ENCODE results near the gene LRRC61. TPM values are rescaled to one million over a fixed set of nuclear protein-coding genes. Genes with fewer than 3 reads are reported as not detected.
A peak's percentile ranks its signal among the peaks of the same experiment; 100 is the strongest.

LRRC61 gene
- total RNA-seq, 1 experiment from 2014 or later, result 48.1 TPM

- BruUV-seq (replicated peaks), result no TSS peak
- H3K27me3 ChIP-seq (replicated peaks; ENCODE audit: insufficient read depth, low read depth, low read length, poor library complexity), result no peaks in the 10 kb centered on the region
- intact Hi-C loops (cut with micrococcal nuclease; ENCODE audit: unreplicated experiment), result no loop called here
- no peak overlapping the region for H3K4me3 ChIP-seq (ENCODE audit: low read depth, low read length, poor library complexity, severe bottlenecking)
- CTCF ChIA-PET, result no interaction called here
- TF ChIP-seq CTCF (conservative IDR thresholded peaks at IDR 0.05; ENCODE audit: low read depth, low read length), result no peak
- TF ChIP-seq EZH2 (IDR thresholded peaks at IDR 0.05; ENCODE audit: borderline replicate concordance, low read depth, low read length, poor library complexity, severe bottlenecking), result no peak
- H3K9me3 ChIP-seq (ENCODE audit: low read depth, low read length, poor library complexity, severe bottlenecking), result no peaks in the 10 kb centered on the region
- DNase-seq (ENCODE audit: low spot score), result peak; percentile 86
- H3K4me1 ChIP-seq (ENCODE audit: insufficient read depth, low read length, poor library complexity, severe bottlenecking), result peaks cover 21% of the 10 kb centered on the region
- H3K27ac ChIP-seq (ENCODE audit: low read depth, low read length, poor library complexity, severe bottlenecking), result no peak overlapping the region
- no peaks in the 10 kb centered on the region for H3K36me3 ChIP-seq (ENCODE audit: insufficient read depth, low read length, poor library complexity, severe bottlenecking)
- POLR2A ChIA-PET (ENCODE audit: low non-redundant PET), result interaction anchor here (0.6 kb wide), 1 partner anchor 60 kb away, joined by 3 read pairs; no protein-coding TSS in a partner anchor
These were observed 5.3 kb upstream of the LRRC61 start for GRCh38 chr7:150317748-150318444.

- ChIA-PET CTCF (interaction anchor here (0.6 kb wide), 1 partner anchor 33 kb away, joined by 8 read pairs; no protein-coding TSS in a partner anchor), POLR2A (ENCODE audit: low non-redundant PET) (no interaction called here)
- DNase-seq (ENCODE audit: low spot score), result no peak
- BruUV-seq (replicated peaks), result no TSS peak
- TF ChIP-seq EZH2 (IDR thresholded peaks at IDR 0.05; ENCODE audit: borderline replicate concordance, low read depth, low read length, poor library complexity, severe bottlenecking) (no peak), CTCF (conservative IDR thresholded peaks at IDR 0.05; ENCODE audit: low read depth, low read length) (no peak)
- H3K27me3 ChIP-seq (replicated peaks; ENCODE audit: insufficient read depth, low read depth, low read length, poor library complexity), result no peaks in the 10 kb centered on the region
- peak overlapping the region; percentile 91 for H3K27ac ChIP-seq (ENCODE audit: low read depth, low read length, poor library complexity, severe bottlenecking)
- H3K36me3 ChIP-seq (ENCODE audit: insufficient read depth, low read length, poor library complexity, severe bottlenecking), result peaks cover 11% of the 10 kb centered on the region
- no peaks in the 10 kb centered on the region for H3K9me3 ChIP-seq (ENCODE audit: low read depth, low read length, poor library complexity, severe bottlenecking)
- intact Hi-C loops (cut with micrococcal nuclease; ENCODE audit: unreplicated experiment), result no loop called here
- no peak overlapping the region for H3K4me3 ChIP-seq (ENCODE audit: low read depth, low read length, poor library complexity, severe bottlenecking)
- H3K4me1 ChIP-seq (ENCODE audit: insufficient read depth, low read length, poor library complexity, severe bottlenecking), result peaks cover 23% of the 10 kb centered on the region
These were observed 1.4 kb upstream of the LRRC61 start for GRCh38 chr7:150321788-150322113.

- Histone ChIP-seq H3K4me3 (ENCODE audit: low read depth, low read length, poor library complexity, severe bottlenecking) (peak overlapping the region; percentile 87), H3K4me1 (ENCODE audit: insufficient read depth, low read length, poor library complexity, severe bottlenecking) (peaks cover 21% of the 10 kb centered on the region), H3K9me3 (ENCODE audit: low read depth, low read length, poor library complexity, severe bottlenecking) (no peaks in the 10 kb centered on the region), H3K36me3 (ENCODE audit: insufficient read depth, low read length, poor library complexity, severe bottlenecking) (peaks cover 16% of the 10 kb centered on the region), H3K27me3 (replicated peaks; ENCODE audit: insufficient read depth, low read depth, low read length, poor library complexity) (no peaks in the 10 kb centered on the region), H3K27ac (ENCODE audit: low read depth, low read length, poor library complexity, severe bottlenecking) (peak overlapping the region; percentile 91)
- TF ChIP-seq EZH2 (IDR thresholded peaks at IDR 0.05; ENCODE audit: borderline replicate concordance, low read depth, low read length, poor library complexity, severe bottlenecking), result no peak
- no peak for TF ChIP-seq CTCF (conservative IDR thresholded peaks at IDR 0.05; ENCODE audit: low read depth, low read length)
- intact Hi-C loops (cut with micrococcal nuclease; ENCODE audit: unreplicated experiment), result no loop called here
- DNase-seq (ENCODE audit: low spot score), result peak; percentile 67
- CTCF ChIA-PET, result no interaction called here
- POLR2A ChIA-PET (ENCODE audit: low non-redundant PET), result no interaction called here
- BruUV-seq (replicated peaks), result no TSS peak
These were observed 882 bp upstream of the LRRC61 start for GRCh38 chr7:150322114-150322832.
